ENCODE results near the gene PARD6G. TPM values are rescaled to one million over a fixed set of nuclear protein-coding genes. Genes with fewer than 3 reads are reported as not detected.

Gene PARD6G
- total RNA-seq, 1 experiment from 2014 or later = 1.5 TPM

GRCh38 chr18:80109676-80110078 lies 137.6 kb downstream of the PARD6G start:
- no peaks in the 10 kb centered on the region for H3K9me3 Mint-ChIP-seq (ENCODE audit: low read depth, unreplicated experiment)
- CTCF ChIA-PET = no interaction called here
- H3K27ac Mint-ChIP-seq (ENCODE audit: unreplicated experiment) = no peak overlapping the region
- peaks cover 23% of the 10 kb centered on the region for H3K4me1 Mint-ChIP-seq (ENCODE audit: low read depth, unreplicated experiment)
- peak overlapping the region; percentile 68 for H3K4me3 Mint-ChIP-seq (ENCODE audit: low read depth, unreplicated experiment)
- peaks cover 22% of the 10 kb centered on the region for H3K36me3 Mint-ChIP-seq (ENCODE audit: insufficient read depth, unreplicated experiment)
- peaks cover 21% of the 10 kb centered on the region for H3K27me3 Mint-ChIP-seq (ENCODE audit: unreplicated experiment)
- intact Hi-C loops (cut with micrococcal nuclease; ENCODE audit: unreplicated experiment) = loop anchor here (10.0 kb wide), 1 partner anchor 125 kb away; the partner anchor contains the start of gene TXNL4A
- BruUV-seq (replicated peaks) = no TSS peak
- DNase-seq = peak; percentile 11
- TF ChIP-seq CTCF (IDR thresholded peaks at IDR 0.05; ENCODE audit: unreplicated experiment) = no peak

- BruUV-seq (replicated peaks) = no TSS peak
- no peak for TF ChIP-seq CTCF (IDR thresholded peaks at IDR 0.05; ENCODE audit: unreplicated experiment)
- peak within 1 kb of the TSS; percentile 68 for H3K4me3 Mint-ChIP-seq (ENCODE audit: low read depth, unreplicated experiment)
- CTCF ChIA-PET = no interaction called here
- intact Hi-C loops (cut with micrococcal nuclease; ENCODE audit: unreplicated experiment) = no loop called here
- peaks cover 22% of the 10 kb centered on the region for H3K36me3 Mint-ChIP-seq (ENCODE audit: insufficient read depth, unreplicated experiment)
- no peaks in the 10 kb centered on the region for H3K9me3 Mint-ChIP-seq (ENCODE audit: low read depth, unreplicated experiment)
- peaks cover 27% of the 10 kb centered on the region for H3K27me3 Mint-ChIP-seq (ENCODE audit: unreplicated experiment)
- DNase-seq = peak; percentile 78
- H3K4me1 Mint-ChIP-seq (ENCODE audit: low read depth, unreplicated experiment) = peaks cover 23% of the 10 kb centered on the region
- peak within 1 kb of the TSS; percentile 63 for H3K27ac Mint-ChIP-seq (ENCODE audit: unreplicated experiment)
Measured at GRCh38 chr18:80108739-80109675, 138.3 kb downstream of the PARD6G start, which contains the start of gene ADNP2. ADNP2 (plus strand) TSS chr18:80109262; CDS start chr18:80117543, 8,281 bp downstream.

- H3K9me3 Mint-ChIP-seq (ENCODE audit: low read depth, unreplicated experiment) = no peaks in the 10 kb centered on the region
- no TSS peak for BruUV-seq (replicated peaks)
- peak overlapping the region; percentile 63 for H3K27ac Mint-ChIP-seq (ENCODE audit: unreplicated experiment)
- peaks cover 31% of the 10 kb centered on the region for H3K27me3 Mint-ChIP-seq (ENCODE audit: unreplicated experiment)
- DNase-seq = no peak
- peaks cover 22% of the 10 kb centered on the region for H3K36me3 Mint-ChIP-seq (ENCODE audit: insufficient read depth, unreplicated experiment)
- TF ChIP-seq CTCF (IDR thresholded peaks at IDR 0.05; ENCODE audit: unreplicated experiment) = no peak
- H3K4me3 Mint-ChIP-seq (ENCODE audit: low read depth, unreplicated experiment) = peak overlapping the region; percentile 68
- H3K4me1 Mint-ChIP-seq (ENCODE audit: low read depth, unreplicated experiment) = peaks cover 23% of the 10 kb centered on the region
- CTCF ChIA-PET = no interaction called here
- intact Hi-C loops (cut with micrococcal nuclease; ENCODE audit: unreplicated experiment) = no loop called here
Measured at GRCh38 chr18:80108121-80108536, 139.2 kb downstream of the PARD6G start.

- H3K4me3 Mint-ChIP-seq (ENCODE audit: low read depth, unreplicated experiment) = no peak overlapping the region
- peaks cover 22% of the 10 kb centered on the region for H3K36me3 Mint-ChIP-seq (ENCODE audit: insufficient read depth, unreplicated experiment)
- CTCF ChIA-PET = no interaction called here
- H3K4me1 Mint-ChIP-seq (ENCODE audit: low read depth, unreplicated experiment) = peaks cover 23% of the 10 kb centered on the region
- no peak for DNase-seq
- peak overlapping the region; percentile 16 for H3K27ac Mint-ChIP-seq (ENCODE audit: unreplicated experiment)
- H3K9me3 Mint-ChIP-seq (ENCODE audit: low read depth, unreplicated experiment) = no peaks in the 10 kb centered on the region
- intact Hi-C loops (cut with micrococcal nuclease; ENCODE audit: unreplicated experiment) = no loop called here
- TF ChIP-seq CTCF (IDR thresholded peaks at IDR 0.05; ENCODE audit: unreplicated experiment) = no peak
- BruUV-seq (replicated peaks) = no TSS peak
- H3K27me3 Mint-ChIP-seq (ENCODE audit: unreplicated experiment) = peaks cover 31% of the 10 kb centered on the region
Measured at GRCh38 chr18:80107426-80107825, 139.9 kb downstream of the PARD6G start.

Other genes with a start within 250 kb of the PARD6G start
- 20.5 TPM in 2 replicates for gene RBFA, start 213.1 kb downstream of the PARD6G start, total RNA-seq (2022)
- gene ADNP2, start 138.3 kb downstream of the PARD6G start, total RNA-seq (2022) = 13.8 and 14.3 TPM in 2 replicates